ENCODE results near the gene EHD3.

DNA sequence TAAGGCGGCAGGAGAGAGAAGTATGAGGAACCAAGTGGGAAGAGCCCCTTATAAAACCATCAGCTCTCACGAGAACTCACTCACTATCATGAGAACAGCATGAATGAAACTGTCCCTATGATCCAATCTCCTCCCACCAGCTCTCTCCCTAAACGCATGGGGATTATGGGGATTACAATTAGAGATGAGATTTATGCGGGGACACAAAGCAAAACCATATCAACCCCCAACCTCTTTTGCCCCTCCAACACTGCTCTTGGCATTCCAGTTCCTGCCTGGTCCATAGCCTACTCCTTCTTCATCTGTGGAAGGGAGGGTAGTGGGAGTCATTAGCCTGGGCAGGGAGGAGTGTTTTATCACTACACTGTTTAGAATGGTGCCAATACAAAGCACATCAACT is 1.4 kb upstream of the EHD3 start:
- TF ChIP-seq, protein P1, sequence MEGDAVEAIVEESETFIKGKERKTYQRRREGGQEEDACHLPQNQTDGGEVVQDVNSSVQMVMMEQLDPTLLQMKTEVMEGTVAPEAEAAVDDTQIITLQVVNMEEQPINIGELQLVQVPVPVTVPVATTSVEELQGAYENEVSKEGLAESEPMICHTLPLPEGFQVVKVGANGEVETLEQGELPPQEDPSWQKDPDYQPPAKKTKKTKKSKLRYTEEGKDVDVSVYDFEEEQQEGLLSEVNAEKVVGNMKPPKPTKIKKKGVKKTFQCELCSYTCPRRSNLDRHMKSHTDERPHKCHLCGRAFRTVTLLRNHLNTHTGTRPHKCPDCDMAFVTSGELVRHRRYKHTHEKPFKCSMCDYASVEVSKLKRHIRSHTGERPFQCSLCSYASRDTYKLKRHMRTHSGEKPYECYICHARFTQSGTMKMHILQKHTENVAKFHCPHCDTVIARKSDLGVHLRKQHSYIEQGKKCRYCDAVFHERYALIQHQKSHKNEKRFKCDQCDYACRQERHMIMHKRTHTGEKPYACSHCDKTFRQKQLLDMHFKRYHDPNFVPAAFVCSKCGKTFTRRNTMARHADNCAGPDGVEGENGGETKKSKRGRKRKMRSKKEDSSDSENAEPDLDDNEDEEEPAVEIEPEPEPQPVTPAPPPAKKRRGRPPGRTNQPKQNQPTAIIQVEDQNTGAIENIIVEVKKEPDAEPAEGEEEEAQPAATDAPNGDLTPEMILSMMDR (IDR thresholded peaks at IDR 0.05; ENCODE audit: insufficient read depth, low read length, poor library complexity, severe bottlenecking) = no peak
- no peak for TF ChIP-seq EZH2phosphoT487 (conservative IDR thresholded peaks at IDR 0.05; ENCODE audit: low read length)

Measured in SU-DHL-6 (cell line).